Measurements from ENCODE around the gene STX8.

DNA sequence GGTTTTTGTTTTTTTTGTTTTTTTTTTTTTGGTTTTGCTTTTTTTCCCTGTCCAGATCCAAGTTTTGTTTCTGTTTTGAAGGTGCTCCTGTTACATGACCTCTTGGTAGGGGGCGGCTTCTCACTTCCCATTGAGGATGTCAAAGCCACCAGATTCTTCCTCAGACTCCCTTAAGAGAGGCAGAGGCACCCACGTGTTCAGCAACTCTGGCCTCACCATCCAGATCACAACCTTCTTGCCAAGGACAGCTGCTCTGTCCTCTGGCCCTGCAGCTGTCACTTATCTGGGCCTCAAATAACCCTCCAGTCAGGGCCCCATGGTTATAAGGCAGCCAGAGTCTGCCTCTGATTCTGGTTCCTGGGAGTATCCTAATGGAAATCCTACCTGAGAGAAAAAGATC lies 208.5 kb downstream of the STX8 start:
- TF ChIP-seq TCF12 (IDR thresholded peaks at IDR 0.05) (no peak), TEAD4 (IDR thresholded peaks at IDR 0.05; ENCODE audit: borderline replicate concordance, insufficient read depth) (no peak)
- TF ChIP-seq, protein P1, sequence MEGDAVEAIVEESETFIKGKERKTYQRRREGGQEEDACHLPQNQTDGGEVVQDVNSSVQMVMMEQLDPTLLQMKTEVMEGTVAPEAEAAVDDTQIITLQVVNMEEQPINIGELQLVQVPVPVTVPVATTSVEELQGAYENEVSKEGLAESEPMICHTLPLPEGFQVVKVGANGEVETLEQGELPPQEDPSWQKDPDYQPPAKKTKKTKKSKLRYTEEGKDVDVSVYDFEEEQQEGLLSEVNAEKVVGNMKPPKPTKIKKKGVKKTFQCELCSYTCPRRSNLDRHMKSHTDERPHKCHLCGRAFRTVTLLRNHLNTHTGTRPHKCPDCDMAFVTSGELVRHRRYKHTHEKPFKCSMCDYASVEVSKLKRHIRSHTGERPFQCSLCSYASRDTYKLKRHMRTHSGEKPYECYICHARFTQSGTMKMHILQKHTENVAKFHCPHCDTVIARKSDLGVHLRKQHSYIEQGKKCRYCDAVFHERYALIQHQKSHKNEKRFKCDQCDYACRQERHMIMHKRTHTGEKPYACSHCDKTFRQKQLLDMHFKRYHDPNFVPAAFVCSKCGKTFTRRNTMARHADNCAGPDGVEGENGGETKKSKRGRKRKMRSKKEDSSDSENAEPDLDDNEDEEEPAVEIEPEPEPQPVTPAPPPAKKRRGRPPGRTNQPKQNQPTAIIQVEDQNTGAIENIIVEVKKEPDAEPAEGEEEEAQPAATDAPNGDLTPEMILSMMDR (IDR thresholded peaks at IDR 0.05): no peak

Measured in SK-N-SH (cell line).